ENCODE results near the gene C10orf67.

C10orf67 gene

DNA sequence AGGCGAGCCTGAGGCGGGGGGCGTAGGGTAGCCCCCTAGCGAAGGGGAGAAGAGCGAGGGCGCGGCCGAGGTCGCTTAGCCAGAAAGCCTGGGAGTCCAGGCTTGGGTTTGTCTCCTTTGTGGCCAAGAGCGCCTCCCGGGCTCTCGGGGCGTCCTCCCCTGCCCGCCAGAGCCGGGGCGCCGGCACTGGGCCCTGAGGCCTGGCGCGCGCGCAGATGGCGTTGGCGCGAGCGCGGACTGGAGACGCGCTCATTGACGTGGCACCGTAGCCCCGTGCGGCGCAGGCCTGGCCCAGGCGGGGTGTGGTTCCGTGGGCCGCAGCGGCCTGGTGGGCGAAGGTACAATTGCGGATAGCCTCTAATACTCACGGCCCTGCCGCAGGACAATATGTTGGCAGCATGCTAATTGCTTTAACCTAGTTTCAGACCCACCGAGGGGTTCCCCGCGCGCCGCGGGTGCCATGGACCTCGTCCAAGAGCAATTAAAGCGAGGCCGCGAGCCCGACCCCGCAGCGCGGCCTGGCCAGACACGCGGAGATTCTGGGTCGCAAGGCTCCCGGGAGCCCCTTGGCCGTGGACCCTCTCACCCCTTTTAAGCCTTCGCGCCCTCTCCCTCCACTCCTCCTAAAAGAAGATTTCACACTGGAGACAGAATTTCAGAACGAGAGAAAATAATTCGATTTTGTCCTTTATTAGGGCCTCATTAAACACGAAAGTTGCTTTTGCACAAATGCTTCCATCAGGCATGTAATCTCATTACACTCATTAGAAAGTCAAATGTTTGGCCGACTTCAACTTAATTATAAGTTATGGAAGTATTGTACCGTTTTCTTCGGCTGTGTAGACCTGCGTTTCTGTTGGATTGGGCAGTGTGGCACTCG is 149.4 kb downstream of the C10orf67 start:
- DNase-seq, result no peak

DNA sequence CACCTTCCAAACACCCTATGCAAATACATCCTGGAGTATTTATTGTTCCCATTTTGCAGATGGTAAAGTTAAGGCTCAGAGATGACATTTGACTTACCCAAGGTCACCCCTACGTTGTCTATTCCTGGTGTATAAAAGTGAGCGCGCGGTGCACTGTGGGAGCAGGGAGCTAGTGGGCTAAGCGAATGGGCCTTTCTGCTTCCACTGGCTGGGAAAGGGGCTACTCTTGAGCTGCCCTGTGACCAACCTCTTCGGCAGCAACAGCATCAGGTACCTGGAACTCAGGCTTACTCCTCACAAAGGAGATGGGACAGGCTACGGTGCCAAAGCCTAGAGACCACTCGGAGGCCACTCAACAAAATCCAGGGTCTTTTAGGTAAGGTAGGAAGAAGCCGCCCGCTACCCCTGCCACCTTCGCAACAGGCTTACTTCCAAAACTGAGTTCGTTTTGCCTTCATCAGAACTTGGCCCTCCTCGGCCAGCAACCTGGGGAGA is 150.1 kb downstream of the C10orf67 start:
- no peak for DNase-seq

DNA sequence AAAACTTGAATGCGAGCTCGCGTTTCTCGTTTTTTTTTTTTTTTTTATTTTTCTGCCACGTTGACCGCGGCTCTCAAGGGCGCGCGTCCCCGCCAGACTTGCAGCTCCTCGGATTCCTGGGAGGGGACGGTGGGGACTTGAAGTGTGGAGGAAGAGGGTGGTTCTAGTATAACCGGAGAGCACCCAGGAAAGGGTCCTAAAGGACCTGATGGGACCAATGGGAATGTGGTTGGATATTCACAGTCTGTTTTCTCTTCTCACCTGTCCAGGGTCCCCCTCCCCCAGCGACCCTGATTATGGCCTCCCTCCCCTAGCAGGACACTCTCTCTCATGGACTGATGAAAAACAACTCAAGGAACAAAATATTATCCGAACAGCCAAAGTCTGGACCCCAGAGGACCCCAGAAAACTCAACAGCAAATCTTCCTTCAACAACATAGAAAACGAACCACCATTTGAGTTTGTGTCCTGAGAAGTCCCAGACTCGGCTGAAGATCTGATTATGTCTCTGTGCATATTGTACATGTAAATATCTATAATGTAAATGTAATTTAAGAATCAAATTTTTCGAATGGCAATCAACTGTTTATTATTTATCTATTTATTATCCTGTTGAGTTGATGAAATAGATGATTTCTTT is 151.0 kb downstream of the C10orf67 start:
- DNase-seq, result no peak

DNA sequence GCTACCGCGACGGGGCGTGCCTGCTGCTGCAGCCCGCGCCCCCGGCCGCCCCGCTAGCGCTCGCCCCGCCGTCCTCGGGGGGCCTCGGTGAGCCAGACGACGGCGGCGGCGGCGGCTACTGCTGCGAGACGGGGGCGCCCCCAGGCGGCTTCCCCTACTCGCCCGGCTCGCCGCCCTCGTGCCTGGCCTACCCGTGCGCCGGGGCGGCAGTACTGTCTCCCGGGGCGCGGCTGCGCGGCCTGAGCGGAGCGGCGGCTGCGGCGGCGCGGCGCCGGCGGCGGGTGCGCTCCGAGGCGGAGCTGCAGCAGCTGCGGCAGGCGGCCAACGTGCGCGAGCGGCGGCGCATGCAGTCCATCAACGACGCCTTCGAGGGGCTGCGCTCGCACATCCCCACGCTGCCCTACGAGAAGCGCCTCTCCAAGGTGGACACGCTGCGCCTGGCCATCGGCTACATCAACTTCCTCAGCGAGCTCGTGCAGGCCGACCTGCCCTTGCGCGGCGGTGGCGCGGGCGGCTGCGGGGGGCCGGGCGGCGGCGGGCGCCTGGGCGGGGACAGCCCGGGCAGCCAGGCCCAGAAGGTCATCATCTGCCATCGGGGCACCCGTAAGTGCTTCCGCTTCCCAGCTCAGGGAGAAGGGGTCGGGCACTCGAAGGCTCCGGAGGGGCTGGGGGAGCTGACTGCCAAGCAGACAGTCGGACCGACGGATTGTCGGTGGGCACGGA is 151.7 kb downstream of the C10orf67 start:
- DNase-seq, result no peak

DNA sequence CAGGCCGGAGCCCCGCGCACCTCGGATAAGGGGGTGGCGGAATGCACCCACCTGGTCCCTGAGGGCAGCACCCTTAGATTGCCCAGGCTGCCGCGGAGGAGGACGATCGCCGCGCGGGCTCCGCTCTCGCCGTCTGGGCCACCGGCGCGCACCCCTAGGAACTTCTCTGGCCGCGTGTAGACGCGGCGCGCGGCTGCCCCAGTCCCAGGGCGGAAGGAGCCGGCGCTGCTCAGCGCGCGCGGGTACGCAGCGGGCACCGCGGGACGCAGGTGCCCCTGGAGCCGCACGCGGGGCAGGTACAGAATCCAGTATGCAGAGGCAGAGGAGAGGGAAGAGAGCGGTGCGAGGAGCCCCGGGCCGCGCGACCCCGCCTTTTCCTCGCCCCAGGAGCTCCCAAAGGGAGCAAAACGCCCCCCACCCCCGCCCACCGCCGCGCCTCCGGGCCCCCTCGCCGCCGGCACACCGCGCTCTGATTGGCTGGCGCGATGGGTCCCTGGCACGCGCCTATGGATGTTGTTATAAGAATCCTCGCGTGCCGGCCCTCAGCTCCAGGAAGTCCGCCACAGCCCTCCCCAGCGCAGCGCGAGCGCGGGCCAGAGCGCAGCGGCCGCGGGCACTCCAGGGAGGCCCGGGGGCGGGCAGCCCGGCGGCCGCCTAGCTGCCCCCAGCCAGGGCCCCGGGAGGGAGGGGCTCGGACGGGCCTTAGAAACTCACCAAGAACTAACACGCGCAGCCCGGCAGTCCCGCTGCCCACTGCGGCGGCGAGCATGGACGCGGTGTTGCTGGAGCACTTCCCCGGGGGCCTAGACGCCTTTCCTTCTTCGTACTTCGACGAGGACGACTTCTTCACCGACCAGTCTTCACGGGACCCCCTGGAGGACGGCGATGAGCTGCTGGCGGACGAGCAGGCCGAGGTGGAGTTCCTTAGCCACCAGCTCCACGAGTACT is 152.6 kb downstream of the C10orf67 start, which contains the start of gene PTF1A:
Gene PTF1A, plus strand, starts transcription at position 549 of the 948 bp plus-strand sequence. Its CDS starts 219 bp downstream, at position 768.
- no peak for DNase-seq

DNA sequence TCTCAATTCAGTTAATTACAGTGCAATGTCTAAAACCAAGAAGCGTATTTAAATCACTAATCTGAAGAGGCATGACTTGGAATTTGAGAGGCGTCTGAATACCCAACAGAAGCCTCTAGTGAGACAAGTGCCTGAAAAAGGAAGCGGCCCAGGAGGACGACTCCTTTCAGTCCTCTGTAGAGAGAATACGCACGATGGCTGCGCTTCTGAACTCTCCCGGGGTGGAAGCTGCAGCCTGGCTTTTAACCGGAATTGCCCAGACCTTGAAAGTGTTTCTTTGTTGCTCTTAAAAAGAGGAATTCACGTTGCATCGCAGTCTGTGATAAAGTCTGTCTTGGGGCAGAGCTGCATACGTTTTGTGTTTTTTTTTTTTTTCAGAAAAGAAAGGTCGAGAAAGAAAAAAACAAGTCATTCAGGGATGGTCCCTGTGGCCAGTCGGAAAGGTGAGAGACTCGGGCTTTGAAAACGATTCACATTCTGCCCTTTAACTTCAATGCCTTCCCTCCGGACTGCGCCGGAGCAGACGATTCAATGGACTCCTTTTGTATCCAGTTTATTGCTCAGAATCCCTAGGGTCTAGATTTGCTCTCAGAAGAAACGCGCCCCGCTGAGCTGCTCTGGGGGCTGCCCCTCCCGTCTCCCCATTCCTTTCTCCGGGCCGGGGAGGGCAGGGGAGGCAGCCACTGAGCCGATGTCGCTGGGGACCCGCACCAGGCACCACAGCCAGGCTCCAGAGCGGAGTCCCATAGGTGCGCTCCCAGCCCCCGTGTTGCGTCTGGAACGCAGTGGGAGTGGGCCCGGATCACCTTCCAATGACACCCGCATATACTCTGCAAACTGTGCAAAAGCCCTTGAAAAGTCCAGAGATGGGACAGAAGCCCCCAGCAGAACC is 153.5 kb downstream of the C10orf67 start:
- DNase-seq, result no peak

DNA sequence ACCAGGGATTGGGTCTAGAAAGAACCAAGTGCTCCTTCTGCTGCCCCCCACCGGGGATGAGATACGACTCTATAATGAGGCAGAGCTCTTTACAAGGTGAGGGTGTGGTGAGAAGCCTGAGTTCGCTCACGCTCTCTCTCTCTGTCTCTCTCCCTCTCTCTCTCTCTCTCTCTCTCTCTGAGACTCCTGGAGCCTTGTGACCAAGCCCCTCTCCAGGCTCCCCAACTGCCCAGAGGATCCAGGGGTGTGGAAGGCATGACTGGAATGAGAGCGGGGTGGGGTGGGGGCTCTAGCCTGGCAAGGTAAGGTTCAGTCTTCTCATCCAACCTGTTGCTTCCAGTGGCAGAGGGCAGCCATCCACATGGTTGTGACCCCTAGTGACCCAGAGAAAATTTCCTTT is 155.6 kb downstream of the C10orf67 start:
- no peak for DNase-seq

DNA sequence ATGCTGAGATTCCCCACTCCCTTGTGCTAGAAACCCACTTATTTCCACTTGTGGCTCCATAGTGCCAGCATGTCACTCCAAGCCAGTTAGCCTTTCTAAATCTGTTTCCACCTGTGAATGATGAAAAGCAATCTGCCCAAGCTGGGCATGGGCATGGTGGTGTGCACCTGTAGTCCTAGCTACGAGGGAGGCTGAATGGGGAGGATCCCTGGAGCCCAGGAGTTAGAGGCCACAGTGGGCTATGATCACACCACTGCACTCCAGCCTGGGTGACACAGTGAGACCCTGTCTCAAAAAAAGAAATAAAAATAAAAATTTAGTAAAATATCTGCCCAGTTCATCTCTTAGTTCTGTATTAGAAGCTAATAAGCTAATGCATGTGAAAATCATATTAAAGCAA is 157.4 kb downstream of the C10orf67 start:
- DNase-seq, result no peak

DNA sequence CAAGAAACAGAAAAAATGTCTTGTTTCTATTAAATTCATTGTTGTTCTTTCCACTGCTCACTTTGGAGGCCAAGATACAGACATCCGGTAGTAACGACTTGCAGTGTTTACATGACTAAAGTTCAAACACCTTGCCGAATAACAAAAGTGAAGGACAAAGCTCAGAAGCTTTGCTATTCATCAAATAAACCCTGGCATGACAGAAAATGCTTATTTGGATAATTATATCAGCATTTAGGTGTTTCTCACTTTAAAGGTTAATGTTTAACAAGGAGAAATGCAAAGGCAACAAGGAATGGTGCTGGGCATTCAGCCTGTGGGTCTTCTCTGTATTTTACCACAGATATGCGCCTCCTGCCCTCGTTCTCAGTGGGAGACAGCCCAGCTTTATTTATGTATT is 157.9 kb downstream of the C10orf67 start:
- DNase-seq, result no peak

DNA sequence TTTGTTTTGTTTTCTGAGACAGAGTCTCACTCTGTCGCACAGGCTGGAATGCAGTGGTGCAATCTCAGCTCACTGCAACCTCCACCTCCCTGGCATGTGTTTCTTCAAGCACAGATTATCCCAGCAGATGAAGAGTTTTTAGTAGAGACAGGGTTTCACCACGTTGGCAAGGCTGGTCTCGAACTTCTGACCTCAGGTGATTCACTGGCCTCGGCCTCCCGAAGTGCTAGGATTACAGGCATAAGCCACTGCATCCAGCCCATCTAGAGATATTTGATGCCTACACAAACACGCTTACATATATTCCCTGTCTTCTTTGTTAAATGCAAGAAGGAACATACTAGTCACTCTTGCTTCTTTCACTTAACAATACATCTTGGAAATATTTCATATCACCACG is 158.4 kb downstream of the C10orf67 start:
- no peak for DNase-seq

DNA sequence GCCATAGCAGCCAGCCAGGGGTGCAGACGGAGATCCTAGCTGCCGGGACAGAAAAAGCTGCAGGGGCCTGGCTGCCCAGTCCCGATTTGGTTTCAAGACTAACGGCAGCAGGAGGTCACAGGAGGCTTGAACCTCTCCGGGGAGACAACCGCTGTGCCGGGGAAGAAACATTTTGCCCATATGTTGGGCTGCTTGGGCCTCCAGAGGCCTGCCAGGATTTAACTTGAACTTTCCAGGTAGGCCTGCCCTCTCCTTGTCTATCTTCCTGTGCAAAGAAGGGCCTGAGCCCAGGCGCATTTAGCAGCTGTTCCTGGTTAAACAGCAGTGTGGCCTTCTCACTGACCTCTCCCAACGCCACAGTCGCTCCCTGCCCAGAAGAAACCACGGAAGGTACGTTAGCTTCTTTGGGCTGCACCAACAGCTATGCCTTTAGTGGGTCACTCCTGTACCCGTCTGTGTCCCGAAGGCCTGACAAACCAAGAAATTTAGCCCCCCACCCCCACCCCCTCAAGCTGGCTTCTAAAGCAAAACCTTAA is 169.6 kb downstream of the C10orf67 start:
- DNase-seq, result no peak

DNA sequence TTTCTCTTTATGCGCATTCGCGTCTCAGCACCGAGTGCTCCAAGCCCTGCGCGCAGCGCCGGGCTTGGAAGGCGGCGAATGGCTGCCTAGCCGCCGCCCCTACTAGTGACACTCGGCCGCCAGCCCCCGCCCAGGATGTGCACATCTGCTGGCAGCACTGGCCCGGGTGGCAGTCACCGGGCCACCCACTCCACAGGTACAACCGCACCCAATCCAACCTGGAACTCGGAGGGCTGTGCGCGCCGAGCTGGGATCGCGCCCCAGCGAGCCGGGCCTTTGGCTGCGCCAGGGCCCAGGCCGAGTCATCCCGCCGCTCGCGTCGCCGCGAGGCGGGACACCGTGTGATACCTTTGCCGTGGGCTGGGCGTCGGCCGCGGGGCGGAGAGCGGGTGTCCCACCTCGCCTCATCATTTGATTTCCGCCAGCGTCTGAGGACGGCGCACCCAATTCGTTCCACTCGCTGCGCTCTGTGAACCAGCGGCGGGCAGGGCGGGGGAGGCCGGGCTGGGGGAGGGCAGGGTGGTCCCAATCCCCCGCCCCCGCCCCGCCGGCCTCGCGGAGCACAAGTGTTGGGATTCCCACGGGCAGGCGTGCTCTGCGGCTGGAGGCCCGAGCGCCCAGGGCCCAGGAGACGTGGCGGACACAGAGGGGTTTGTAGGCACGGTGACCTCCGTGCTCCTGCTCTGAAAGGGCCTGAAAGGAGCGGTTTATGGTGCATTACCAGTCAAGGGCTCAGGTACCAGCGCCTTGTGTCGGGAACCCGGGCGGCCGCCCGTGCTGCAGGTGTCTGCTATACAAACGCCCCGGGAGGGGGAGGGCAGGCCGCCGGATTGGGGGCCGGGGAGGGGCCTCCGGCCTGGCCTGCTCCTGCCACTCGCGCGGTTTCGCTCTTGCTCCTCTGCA is 170.3 kb downstream of the C10orf67 start:
- no peak for DNase-seq

DNA sequence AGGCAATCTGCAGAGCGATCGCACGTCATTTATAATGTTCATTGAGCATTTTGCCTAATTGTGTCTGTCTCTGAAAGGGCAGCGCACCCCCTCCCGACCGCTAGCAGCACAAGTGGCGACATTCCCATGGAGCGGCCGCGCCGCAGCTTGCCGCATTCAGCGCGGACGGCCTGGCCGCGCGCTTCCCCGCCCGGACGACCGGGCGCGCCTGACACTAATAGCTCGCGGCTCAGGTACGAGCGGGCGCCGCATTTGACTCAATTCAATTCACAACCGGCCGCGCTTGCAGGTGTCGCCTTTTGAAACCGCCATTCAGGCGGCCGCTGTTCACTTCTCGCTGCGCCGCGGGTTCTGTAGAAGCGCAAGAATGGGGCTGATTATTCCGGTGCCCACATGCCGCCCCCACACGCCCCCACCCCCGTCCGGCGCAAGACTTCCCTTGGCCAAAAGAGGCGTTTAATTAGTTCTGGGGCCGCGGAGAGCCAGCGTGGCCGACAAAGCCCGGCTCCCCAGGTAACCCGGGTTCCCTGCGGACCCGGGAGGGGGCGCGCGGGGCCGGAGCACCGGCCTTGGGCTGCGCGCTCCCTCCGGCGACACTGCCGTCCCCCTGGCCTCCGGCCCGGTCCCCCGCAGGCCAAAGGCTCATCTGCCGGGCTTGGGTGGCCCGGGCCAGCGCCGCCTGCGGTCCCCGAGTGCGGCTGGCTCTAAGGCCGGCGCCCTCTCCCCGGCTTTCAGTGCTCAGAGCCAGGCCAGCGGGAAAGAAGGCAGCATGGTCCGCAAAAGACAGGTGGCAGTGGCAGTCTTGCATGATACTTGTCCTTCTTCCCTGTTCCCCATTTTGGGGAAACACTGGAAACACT is 171.2 kb downstream of the C10orf67 start:
- DNase-seq, result no peak

DNA sequence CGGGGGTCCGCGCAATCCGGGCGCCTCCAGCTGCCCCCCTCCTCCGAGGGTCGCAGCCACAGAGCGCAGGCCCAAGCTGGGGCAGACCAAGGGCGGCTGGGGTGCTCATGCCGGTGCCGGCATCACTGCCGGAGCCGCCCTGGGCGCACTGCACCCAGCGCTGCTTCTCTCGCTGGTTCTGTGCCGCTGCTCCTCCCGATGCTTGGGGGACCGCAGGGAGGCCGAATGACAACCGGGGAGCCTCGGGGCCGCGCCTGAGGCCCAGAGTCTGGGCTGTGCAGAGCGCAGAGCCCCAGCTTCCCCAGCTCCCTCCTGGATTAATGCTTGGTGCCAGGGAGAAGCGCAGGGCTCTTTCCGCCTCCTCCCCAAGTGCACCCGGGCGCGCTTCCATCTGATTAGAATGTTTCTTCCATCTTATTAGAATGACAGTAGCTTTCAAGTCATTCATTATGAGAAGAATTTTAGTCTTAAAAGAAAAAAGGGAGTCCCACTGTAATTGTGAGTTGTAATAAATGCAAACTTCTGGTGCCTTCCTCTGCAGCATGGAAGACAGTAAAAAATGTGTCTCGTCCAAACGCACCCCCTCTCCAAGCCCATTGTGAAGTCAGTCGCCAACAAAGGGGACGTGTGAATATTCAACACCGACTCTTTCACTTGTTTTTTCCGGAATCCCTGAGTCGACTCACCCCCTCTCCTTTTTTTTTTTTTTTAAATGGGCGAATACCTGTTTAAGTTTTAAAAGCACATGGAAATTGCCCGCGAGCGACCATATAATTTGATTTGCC is 172.0 kb downstream of the C10orf67 start:
- no peak for DNase-seq

DNA sequence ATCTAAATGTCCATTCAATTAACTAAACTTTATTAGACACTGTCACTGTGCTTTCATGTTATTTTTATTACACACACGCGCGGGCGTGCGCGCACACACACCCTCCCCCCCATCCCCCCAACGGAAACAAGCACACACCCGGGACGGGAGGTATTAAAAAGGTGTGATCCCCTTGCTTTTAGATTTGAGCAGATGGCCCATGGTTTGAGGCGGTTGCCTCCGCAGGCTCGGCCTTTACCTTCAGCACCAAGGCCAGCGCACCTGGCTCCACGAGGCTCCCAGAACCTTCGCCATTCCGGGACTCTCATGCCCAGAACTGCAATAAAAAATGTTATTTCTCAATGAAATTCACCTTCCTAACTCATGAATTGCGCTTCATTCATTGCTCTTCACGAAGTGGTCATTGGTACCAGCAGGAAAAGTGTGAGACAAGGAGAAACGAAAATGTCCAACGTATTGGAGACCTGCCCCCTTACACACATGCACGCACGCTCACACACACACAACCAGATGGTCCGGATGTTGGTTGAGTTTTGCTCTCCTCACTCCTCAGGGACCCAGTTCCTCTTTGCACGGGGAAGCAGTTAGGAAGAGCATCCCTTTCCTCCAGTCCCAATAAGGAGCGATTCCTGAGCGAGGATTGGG is 173.2 kb downstream of the C10orf67 start:
- DNase-seq, result no peak

DNA sequence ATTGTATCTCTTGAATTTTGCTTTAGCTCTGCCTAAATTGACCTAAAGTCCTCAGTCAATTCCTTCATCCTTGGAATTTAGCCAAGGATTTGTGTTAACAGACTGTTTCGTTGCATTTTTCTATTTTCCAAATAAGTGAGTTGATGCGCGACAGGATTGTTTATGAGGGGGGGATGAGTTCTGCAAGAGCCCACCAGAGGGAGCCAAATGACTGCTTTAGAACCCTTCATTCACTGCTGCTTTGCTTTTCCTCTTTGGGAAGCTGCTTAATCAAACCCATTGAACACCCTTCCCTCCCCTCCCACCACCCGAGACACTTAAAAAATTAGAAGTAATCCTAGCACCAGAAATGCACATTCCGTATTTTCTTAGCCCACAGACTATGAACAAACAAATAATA is 186.2 kb downstream of the C10orf67 start:
- no peak for DNase-seq

DNA sequence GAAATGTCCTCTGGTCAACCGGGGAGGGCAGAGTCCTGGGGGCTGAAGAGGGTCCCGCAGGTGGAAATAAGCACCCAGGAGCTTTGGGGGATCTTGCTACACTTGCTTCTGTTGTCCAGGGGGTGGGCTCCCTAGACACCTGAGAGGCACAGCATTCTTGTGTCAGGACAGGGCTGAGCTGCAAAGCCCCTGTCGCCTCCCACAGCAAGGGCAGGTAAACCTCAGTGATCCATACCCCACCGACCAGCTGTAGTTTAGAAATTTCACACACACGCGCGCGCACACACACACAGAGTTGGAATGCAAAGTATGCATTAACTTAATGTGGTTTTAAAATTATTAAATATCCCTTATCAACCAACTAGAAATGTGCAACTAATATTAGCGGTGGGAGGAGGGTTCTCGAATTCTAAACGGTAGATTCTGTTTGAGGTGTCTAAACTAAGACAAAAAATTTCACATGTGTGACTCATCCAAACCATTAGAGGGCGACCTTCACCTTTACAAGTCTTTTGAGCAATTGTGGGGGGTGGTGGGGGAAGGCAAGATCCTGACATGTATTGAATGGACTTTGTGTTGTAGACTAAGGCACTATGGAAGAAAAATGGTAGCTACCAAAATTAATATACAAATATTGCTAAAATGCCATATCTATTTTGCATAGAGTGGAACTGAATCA is 186.8 kb downstream of the C10orf67 start:
- DNase-seq, result no peak

All from 8988T (cell line).